ENCODE data around the gene KLHDC9. TPM values are rescaled to one million over a fixed set of nuclear protein-coding genes. Genes with fewer than 3 reads are reported as not detected.

KLHDC9 gene
- polyA plus RNA-seq, 1 experiment, result 5.8 TPM

GRCh38 chr1:161086457-161086856, 11.7 kb upstream of the KLHDC9 start:
- TF ChIP-seq CTCF (IDR thresholded peaks at IDR 0.05; ENCODE audit: insufficient read depth, low read depth, low read length), result no peak
- ChIA-PET POLR2A (no interaction called here), CTCF (interaction anchor here (7.5 kb wide), 1 partner anchor 10 kb away, joined by 80 read pairs; the partner anchor contains the start of gene KLHDC9)
- H3K27me3 ChIP-seq (ENCODE audit: control insufficient read depth, insufficient read depth, low read length), result no peaks in the 10 kb centered on the region
- DNase-seq (ENCODE audit: low read depth), result no peak
- H3K4me3 ChIP-seq (ENCODE audit: low read depth, low read length), result no peak overlapping the region
- H3K36me3 ChIP-seq (ENCODE audit: control insufficient read depth, insufficient read depth, low read length), result no peaks in the 10 kb centered on the region

- Histone ChIP-seq H3K36me3 (ENCODE audit: control insufficient read depth, insufficient read depth, low read length) (no peaks in the 10 kb centered on the region), H3K4me3 (ENCODE audit: low read depth, low read length) (no peak overlapping the region), H3K27me3 (ENCODE audit: control insufficient read depth, insufficient read depth, low read length) (no peaks in the 10 kb centered on the region)
- ChIA-PET POLR2A (no interaction called here), CTCF (interaction anchor here (0.8 to 7.5 kb wide), 4 partner anchors 8 to 91 kb away, joined by 3 to 80 read pairs (median 4); partner anchors contain the start of genes KLHDC9 and USF1)
- TF ChIP-seq CTCF (IDR thresholded peaks at IDR 0.05; ENCODE audit: insufficient read depth, low read depth, low read length), result no peak
- no peak for DNase-seq (ENCODE audit: low read depth)
Measured at GRCh38 chr1:161088587-161089110, 9.5 kb upstream of the KLHDC9 start.

GRCh38 chr1:161089251-161089924, 8.8 kb upstream of the KLHDC9 start, which contains the start of gene NECTIN4:
Gene NECTIN4, minus strand, starts transcription at chr1:161089558. Its CDS starts 262 bp downstream, at chr1:161089296.
- ChIA-PET POLR2A (interaction anchor here (0.6 kb wide), 1 partner anchor 46 kb away, joined by 3 read pairs; no protein-coding TSS in a partner anchor), CTCF (interaction anchor here (0.8 to 7.5 kb wide), 4 partner anchors 7 to 92 kb away, joined by 3 to 80 read pairs (median 4); partner anchors contain the start of genes KLHDC9 and USF1)
- Histone ChIP-seq H3K4me3 (ENCODE audit: low read depth, low read length) (no peak within 1 kb of the TSS), H3K36me3 (ENCODE audit: control insufficient read depth, insufficient read depth, low read length) (no peaks in the 10 kb centered on the region), H3K27me3 (ENCODE audit: control insufficient read depth, insufficient read depth, low read length) (no peaks in the 10 kb centered on the region)
- TF ChIP-seq CTCF (IDR thresholded peaks at IDR 0.05; ENCODE audit: insufficient read depth, low read depth, low read length), result no peak
- DNase-seq (ENCODE audit: low read depth), result no peak

- ChIA-PET POLR2A (no interaction called here), CTCF (interaction anchor here (1.3 kb wide), 1 partner anchor 48 kb away, joined by 3 read pairs; no protein-coding TSS in a partner anchor)
- Histone ChIP-seq H3K27me3 (ENCODE audit: control insufficient read depth, insufficient read depth, low read length) (no peaks in the 10 kb centered on the region), H3K36me3 (ENCODE audit: control insufficient read depth, insufficient read depth, low read length) (no peaks in the 10 kb centered on the region), H3K4me3 (ENCODE audit: low read depth, low read length) (no peak overlapping the region)
- no peak for DNase-seq (ENCODE audit: low read depth)
- TF ChIP-seq CTCF (IDR thresholded peaks at IDR 0.05; ENCODE audit: insufficient read depth, low read depth, low read length), result no peak
Measured at GRCh38 chr1:161089938-161090337, 8.2 kb upstream of the KLHDC9 start.

- DNase-seq (ENCODE audit: low read depth), result no peak
- no peak overlapping the region for H3K4me3 ChIP-seq (ENCODE audit: low read depth, low read length)
- TF ChIP-seq CTCF (IDR thresholded peaks at IDR 0.05; ENCODE audit: insufficient read depth, low read depth, low read length), result no peak
- no peaks in the 10 kb centered on the region for H3K27me3 ChIP-seq (ENCODE audit: control insufficient read depth, insufficient read depth, low read length)
- no peaks in the 10 kb centered on the region for H3K36me3 ChIP-seq (ENCODE audit: control insufficient read depth, insufficient read depth, low read length)
- ChIA-PET CTCF (no interaction called here), POLR2A (interaction anchor here (0.6 kb wide), 1 partner anchor 14 kb away, joined by 3 read pairs; no protein-coding TSS in a partner anchor)
Measured at GRCh38 chr1:161090617-161091016, 7.5 kb upstream of the KLHDC9 start.
